ENCODE measurements around the gene CRAMP1.

GRCh38 chr16:1613211-1613622 lies 1.1 kb downstream of the CRAMP1 start:
- TF ChIP-seq CTCF (IDR thresholded peaks at IDR 0.05) (no peak), POLR2AphosphoS5 (IDR thresholded peaks at IDR 0.05) (no peak), POLR2A (IDR thresholded peaks at IDR 0.05) (no peak), EP300 (IDR thresholded peaks at IDR 0.05) (no peak)
